ENCODE data around the gene MYH10.

GRCh38 chr17:8514801-8515200 is 115.7 kb downstream of the MYH10 start:
- TF ChIP-seq CTCF (IDR thresholded peaks at IDR 0.05) = no peak
- no peak for TF ChIP-seq POLR2A (IDR thresholded peaks at IDR 0.05)
- no peak for TF ChIP-seq POLR2AphosphoS5 (IDR thresholded peaks at IDR 0.05; ENCODE audit: insufficient read depth in 1 of 2, low read depth in 1 of 2)
